NCI-H510A (cell line): ENCODE results near the gene LCP2.
A peak's percentile ranks its signal among the peaks of the same experiment; 100 is the strongest.

Experiments used
- DNase-seq: peaks from one replicate; lab custom pipeline; 2025; lab: John Stamatoyannopoulos, UW

Gene LCP2

GRCh38 chr5:170296036-170296934 is 1.3 kb downstream of the LCP2 start:
- DNase-seq: no peak

GRCh38 chr5:170294556-170294955 is 3.0 kb downstream of the LCP2 start:
- DNase-seq: no peak

GRCh38 chr5:170294057-170294456 is 3.5 kb downstream of the LCP2 start:
- DNase-seq: no peak

- no peak for DNase-seq
These were observed 4.3 kb downstream of the LCP2 start for GRCh38 chr5:170293273-170293672.

GRCh38 chr5:170292179-170293104 is 5.1 kb downstream of the LCP2 start:
- no peak for DNase-seq

- DNase-seq: no peak
These were observed 7.1 kb downstream of the LCP2 start for GRCh38 chr5:170290498-170290897.

GRCh38 chr5:170289764-170290163 is 7.8 kb downstream of the LCP2 start:
- DNase-seq: no peak

- no peak for DNase-seq
These were observed 8.5 kb downstream of the LCP2 start for GRCh38 chr5:170289121-170289520.

- no peak for DNase-seq
These were observed 9.0 kb downstream of the LCP2 start for GRCh38 chr5:170288551-170288950.

- no peak for DNase-seq
These were observed 9.4 kb downstream of the LCP2 start for GRCh38 chr5:170288151-170288550.

- no peak for DNase-seq
These were observed 10.0 kb downstream of the LCP2 start for GRCh38 chr5:170287532-170287931.

GRCh38 chr5:170286386-170286925 is 11.1 kb downstream of the LCP2 start:
- DNase-seq: no peak

GRCh38 chr5:170285181-170285580 is 12.4 kb downstream of the LCP2 start:
- no peak for DNase-seq

- DNase-seq: no peak
These were observed 13.3 kb downstream of the LCP2 start for GRCh38 chr5:170284231-170284630.

GRCh38 chr5:170283296-170283695 is 14.3 kb downstream of the LCP2 start:
- DNase-seq: no peak

- no peak for DNase-seq
These were observed 17.5 kb downstream of the LCP2 start for GRCh38 chr5:170280011-170280493.

- DNase-seq: no peak
These were observed 18.1 kb downstream of the LCP2 start for GRCh38 chr5:170279459-170279817.

GRCh38 chr5:170278611-170279458 is 18.7 kb downstream of the LCP2 start:
- no peak for DNase-seq

- DNase-seq: peak; percentile 9
These were observed 19.7 kb downstream of the LCP2 start for GRCh38 chr5:170277867-170278281.

- no peak for DNase-seq
These were observed 21.4 kb downstream of the LCP2 start for GRCh38 chr5:170276140-170276539.

- DNase-seq: no peak
These were observed 22.1 kb downstream of the LCP2 start for GRCh38 chr5:170275376-170275994.
